Esophagus muscularis mucosa (tissue), 4 donors: ENCODE data around the gene ADAMTS16. TPM values are rescaled to one million over a fixed set of nuclear protein-coding genes. Genes with fewer than 3 reads are reported as not detected.

Experiments used
- DNase-seq: peaks from one replicate; pipeline ENCODE4 v3.0.0-alpha.2; 2017; ENCODE audit errors: extremely low spot score
- H3K27ac ChIP-seq, 4 donors: fragments of 200-600 bp; sonication (generic); replicated peaks in 1 of 4; 1 replicate in 3 of 4; 2 replicates in 1 of 4; pipeline ENCODE4 v1.5.1; 2016 to 2019; ENCODE audit warnings: mild to moderate bottlenecking in 1 of 4
- H3K27me3 ChIP-seq, 4 donors: fragments of 200-600 bp; sonication (generic); one replicate each; pipeline versions ENCODE4 v1.5.1 to v1.6.0; 2016 to 2019
- H3K36me3 ChIP-seq, 4 donors: fragments of 200-600 bp; sonication (generic); one replicate each; pipeline ENCODE4 v1.5.1; 2016 to 2019
- H3K4me1 ChIP-seq, 4 donors: fragments of 200-600 bp; sonication (generic); one replicate each; pipeline ENCODE4 v1.5.1; 2016 to 2019
- H3K4me3 ChIP-seq, 4 donors: fragments of 200-600 bp; sonication (generic); 1 replicate in 2 of 4; 2 replicates in 2 of 4; pipeline ENCODE4 v1.5.1; 2016 to 2019; ENCODE audit warnings: mild to moderate bottlenecking in 4 of 4, moderate library complexity in 1 of 4
- H3K9me3 ChIP-seq, 4 donors: fragments of 200-600 bp; sonication (generic); 1 replicate in 3 of 4; 2 replicates in 1 of 4; pipeline ENCODE4 v1.5.1; 2016 to 2019
- CTCF ChIP-seq, 3 experiments: fragments of 200-600 bp in 2 of 3; fragments of 450-650 bp in 1 of 3; sonication (generic) in 2 of 3; IDR thresholded peaks; one replicate each; pipeline ENCODE4 v1.5.1; 2017 to 2019; ENCODE audit warnings: antibody characterized with exemption in 3 of 3, mild to moderate bottlenecking in 2 of 3, moderate library complexity in 1 of 3
- EP300 ChIP-seq: sonication (generic); formaldehyde crosslinking; IDR thresholded peaks from one replicate; pipeline ENCODE4 v1.6.1; 2017; ENCODE audit warnings: antibody characterized with exemption
- POLR2A ChIP-seq: fragments of 450-650 bp; IDR thresholded peaks from one replicate; pipeline ENCODE4 v1.6.1; 2017; ENCODE audit warnings: antibody characterized with exemption, moderate library complexity, mild to moderate bottlenecking, low read depth
- POLR2AphosphoS5 ChIP-seq, 2 donors: sonication (generic); formaldehyde crosslinking; IDR thresholded peaks; one replicate each; pipeline ENCODE4 v1.6.1; 2017; ENCODE audit warnings: antibody characterized with exemption in 2 of 2
- WGBS: methylation state at CpG from one replicate; pipeline ENCODE4 v1.1.5; 2018; 5-methylcytosine and 5-hydroxymethylcytosine counted together
- intact Hi-C: fragments of 100-400 bp; cut with DNase I; formaldehyde crosslinking; loops from one replicate; pipeline ENCODE4 v1.15.1; 2023
- total RNA-seq, 4 donors: library from RNA; depleted of rRNA; stranded (reverse); fragments of >200 nt; gene quantifications; one replicate each; pipeline versions ENCODE4 v1.1.0 to v1.2.1, GENCODE V29; 2016

The ADAMTS16 gene
- total RNA-seq, 4 donors from 2014 or later, result 0.42 to 1.1 (median 0.50) TPM; not detected in 1

GRCh38 chr5:5124231-5124630 is 15.9 kb upstream of the ADAMTS16 start:
- WGBS, result 38% methylated on average over 3 of the region's 3 CpGs
- H3K4me1 ChIP-seq, result no peaks in the 10 kb centered on the region
- H3K9me3 ChIP-seq, result peaks cover 0 to 3% (median 0%) of the 10 kb centered on the region in 4 donors
- TF ChIP-seq POLR2AphosphoS5 (IDR thresholded peaks at IDR 0.05), result no peak
- TF ChIP-seq EP300, result no peak
- TF ChIP-seq CTCF (IDR thresholded peaks at IDR 0.05), result no peak
- TF ChIP-seq POLR2A, result no peak
- no peak for DNase-seq
- peaks cover 0 to 16% (median 0%) of the 10 kb centered on the region in 4 donors for H3K27me3 ChIP-seq
- H3K27ac ChIP-seq, result no peak overlapping the region
- H3K4me3 ChIP-seq, result no peak overlapping the region
- intact Hi-C loops, result no loop called here
- no peaks in the 10 kb centered on the region for H3K36me3 ChIP-seq

- TF ChIP-seq POLR2AphosphoS5 (IDR thresholded peaks at IDR 0.05) (no peak), CTCF (IDR thresholded peaks at IDR 0.05) (no peak), POLR2A (no peak), EP300 (no peak)
- Histone ChIP-seq H3K27me3 (peaks cover 0 to 10% (median 0%) of the 10 kb centered on the region in 4 donors), H3K4me3 (no peak overlapping the region), H3K27ac (no peak overlapping the region), H3K4me1 (no peaks in the 10 kb centered on the region), H3K9me3 (no peaks in the 10 kb centered on the region), H3K36me3 (no peaks in the 10 kb centered on the region)
- intact Hi-C loops, result no loop called here
- 41% methylated on average over 7 of the region's 7 CpGs for WGBS
- DNase-seq, result no peak
Measured at GRCh38 chr5:5126444-5126843, 13.7 kb upstream of the ADAMTS16 start.

GRCh38 chr5:5128766-5129165 is 11.4 kb upstream of the ADAMTS16 start:
- Histone ChIP-seq H3K4me1 (no peaks in the 10 kb centered on the region), H3K27ac (no peak overlapping the region), H3K27me3 (peaks cover 0 to 10% (median 0%) of the 10 kb centered on the region in 4 donors), H3K9me3 (peaks cover 0 to 2% (median 0%) of the 10 kb centered on the region in 4 donors), H3K36me3 (no peaks in the 10 kb centered on the region), H3K4me3 (no peak overlapping the region)
- intact Hi-C loops, result no loop called here
- TF ChIP-seq CTCF (IDR thresholded peaks at IDR 0.05) (no peak), EP300 (no peak), POLR2A (no peak), POLR2AphosphoS5 (IDR thresholded peaks at IDR 0.05) (no peak)
- DNase-seq, result no peak
- WGBS, result 74% methylated on average over 8 of the region's 8 CpGs

DNA sequence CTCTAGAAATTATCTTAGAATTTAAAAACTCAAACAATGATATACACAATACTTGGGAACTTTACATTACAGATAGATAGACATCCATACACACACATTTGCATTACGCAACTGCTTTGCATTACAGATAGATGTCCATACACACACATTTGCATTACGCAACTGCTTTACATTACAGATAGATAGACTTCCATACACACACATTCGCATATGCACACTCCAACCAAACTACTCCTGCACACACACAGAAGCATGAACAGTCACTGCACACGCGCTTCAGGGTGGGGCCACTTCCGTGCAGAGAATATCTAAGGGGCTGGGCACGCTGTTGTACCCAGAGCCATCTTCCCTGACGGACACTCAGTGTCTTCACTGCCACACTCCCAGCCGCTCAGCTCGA is 7.9 kb upstream of the ADAMTS16 start:
- Histone ChIP-seq H3K4me1 (no peaks in the 10 kb centered on the region), H3K27ac (no peak overlapping the region), H3K9me3 (peaks cover 0 to 5% (median 1%) of the 10 kb centered on the region in 4 donors), H3K27me3 (peaks cover 0 to 10% (median 0%) of the 10 kb centered on the region in 4 donors), H3K36me3 (no peaks in the 10 kb centered on the region), H3K4me3 (no peak overlapping the region)
- DNase-seq, result no peak
- TF ChIP-seq POLR2AphosphoS5 (IDR thresholded peaks at IDR 0.05), result no peak
- TF ChIP-seq POLR2A, result no peak
- TF ChIP-seq EP300, result no peak
- no peak for TF ChIP-seq CTCF (IDR thresholded peaks at IDR 0.05)
- 86% methylated on average over 10 of the region's 10 CpGs for WGBS
- intact Hi-C loops, result no loop called here

DNA sequence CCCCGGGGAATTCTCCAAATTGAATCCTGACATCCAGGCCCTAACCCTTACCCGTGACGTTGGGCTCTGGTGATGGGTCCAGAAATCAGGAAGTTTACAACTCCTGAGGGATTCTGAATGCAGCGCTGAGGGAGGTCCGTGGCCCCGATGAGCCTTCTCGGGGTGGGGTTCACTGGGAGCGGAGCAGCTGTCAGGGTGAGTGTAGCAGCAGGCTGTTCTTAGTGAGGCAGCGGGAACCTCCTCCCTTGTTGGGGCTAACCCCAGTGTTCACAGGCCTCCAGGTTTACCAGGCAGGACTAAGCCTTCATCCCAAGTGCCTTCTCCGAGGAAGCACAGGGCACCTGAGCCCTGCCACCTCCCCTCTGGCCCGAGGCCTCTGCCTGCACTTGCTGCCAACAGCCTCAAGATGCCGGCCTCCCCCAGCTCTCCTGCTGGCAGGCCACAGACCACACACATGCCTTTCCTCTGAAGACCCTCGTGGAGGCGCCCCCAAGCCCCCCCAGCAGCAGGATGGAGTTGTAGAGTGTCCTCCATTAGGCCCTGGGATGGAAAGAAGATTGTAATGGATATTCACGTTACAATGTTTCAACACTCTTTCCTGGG is 7.3 kb upstream of the ADAMTS16 start:
- H3K27me3 ChIP-seq, result peaks cover 0 to 15% (median 0%) of the 10 kb centered on the region in 4 donors
- no peak for DNase-seq
- no peaks in the 10 kb centered on the region for H3K36me3 ChIP-seq
- intact Hi-C loops, result no loop called here
- 87% methylated on average over 10 of the region's 15 CpGs for whole genome bisulfite sequencing
- H3K4me3 ChIP-seq, result no peak overlapping the region
- H3K9me3 ChIP-seq, result peaks cover 0 to 5% (median 1%) of the 10 kb centered on the region in 4 donors
- TF ChIP-seq POLR2A (no peak), POLR2AphosphoS5 (IDR thresholded peaks at IDR 0.05) (no peak), EP300 (no peak), CTCF (IDR thresholded peaks at IDR 0.05) (no peak)
- H3K4me1 ChIP-seq, result no peaks in the 10 kb centered on the region
- no peak overlapping the region for H3K27ac ChIP-seq
